Cardiac muscle cell (in vitro differentiated cells and primary cell): Measurements from ENCODE around the gene KCNAB2. TPM values are rescaled to one million over a fixed set of nuclear protein-coding genes. Genes with fewer than 3 reads are reported as not detected.

ENCODE experiments used
- DNase-seq, 2 donors: peaks; one replicate each; pipeline versions ENCODE4 v3.0.0 to v3.0.0-alpha.2; 2010 to 2017; ENCODE audit warnings: low read depth in 1 of 2, low spot score in 1 of 2
- H3K27ac ChIP-seq: fragments of 200-600 bp; sonication (generic); 2 replicates; pipeline ENCODE4 v1.5.1; 2016
- H3K27me3 ChIP-seq: fragments of 200-600 bp; sonication (generic); 2 replicates; pipeline ENCODE4 v1.6.0; 2016; ENCODE audit warnings: control low read depth
- H3K36me3 ChIP-seq: fragments of 200-600 bp; sonication (generic); 2 replicates; pipeline ENCODE4 v1.5.1; 2016; ENCODE audit warnings: control low read depth
- H3K4me1 ChIP-seq: fragments of 200-600 bp; sonication (generic); 2 replicates; pipeline ENCODE4 v1.8.1; 2017; ENCODE audit warnings: low read depth, mild to moderate bottlenecking, mixed run types
- H3K4me3 ChIP-seq: fragments of 200-600 bp; sonication (generic); 2 replicates; pipeline ENCODE4 v1.5.1; 2016; ENCODE audit warnings: mild to moderate bottlenecking
- H3K9me3 ChIP-seq: fragments of 200-600 bp; sonication (generic); 2 replicates; pipeline ENCODE4 v1.5.1; 2017; ENCODE audit warnings: low read depth, mild to moderate bottlenecking, control low read depth
- CTCF ChIP-seq: IDR thresholded peaks from 2 replicates; pipeline ENCODE4 v1.5.1; 2012; ENCODE audit warnings: low read depth, mild to moderate bottlenecking, low read length
- polyA plus RNA-seq: library from polyadenylated mRNA; unstranded; fragments of >200 nt; fragmentation: Nextera tagmentation; extraction: Ambion mirVana; gene quantifications from 2 replicates; pipeline ENCODE4 v1.2.1, GENCODE V29; 2016
- total RNA-seq: library from RNA; depleted of rRNA; stranded (reverse); fragments of >200 nt; gene quantifications from 2 replicates; pipeline ENCODE4 v1.2.3, GENCODE V29; 2016

The KCNAB2 gene
- total and polyA plus RNA-seq, 2 experiments from 2014 or later = 5.5 to 10.8 TPM

DNA sequence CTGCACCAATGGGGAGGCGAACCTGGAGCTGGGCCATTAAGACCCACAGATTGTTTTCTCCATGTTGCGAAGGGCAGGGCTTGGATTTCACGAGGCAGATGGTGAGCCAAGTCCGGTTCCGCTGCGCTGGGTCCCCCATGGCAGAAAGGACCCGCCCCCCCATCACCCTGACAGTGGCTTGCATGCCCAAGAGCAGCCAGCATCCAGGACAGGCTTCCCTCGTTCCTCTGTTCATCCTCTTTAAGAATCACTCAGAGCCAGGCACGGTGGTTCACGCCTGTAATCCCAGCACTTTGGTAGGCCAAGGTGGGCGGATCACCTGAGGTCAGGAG is 37.6 kb upstream of the KCNAB2 start:
- Histone ChIP-seq H3K36me3 (no peaks in the 10 kb centered on the region), H3K27ac (no peak overlapping the region)
- TF ChIP-seq CTCF = no peak

GRCh38 chr1:6008696-6009095 is 37.0 kb upstream of the KCNAB2 start:
- no peak for DNase-seq
- H3K36me3 ChIP-seq = no peaks in the 10 kb centered on the region
- H3K9me3 ChIP-seq = no peaks in the 10 kb centered on the region
- no peak for TF ChIP-seq CTCF
- H3K4me3 ChIP-seq = no peak overlapping the region
- no peak overlapping the region for H3K27ac ChIP-seq
- no peaks in the 10 kb centered on the region for H3K27me3 ChIP-seq
- H3K4me1 ChIP-seq = peaks cover 5% of the 10 kb centered on the region

More for the DNA sequence above, 37.6 kb upstream of the KCNAB2 start:
- no peak for DNase-seq
- H3K27me3 ChIP-seq = no peaks in the 10 kb centered on the region
- no peaks in the 10 kb centered on the region for H3K9me3 ChIP-seq
- H3K4me1 ChIP-seq = peaks cover 7% of the 10 kb centered on the region
- H3K4me3 ChIP-seq = no peak overlapping the region

DNA sequence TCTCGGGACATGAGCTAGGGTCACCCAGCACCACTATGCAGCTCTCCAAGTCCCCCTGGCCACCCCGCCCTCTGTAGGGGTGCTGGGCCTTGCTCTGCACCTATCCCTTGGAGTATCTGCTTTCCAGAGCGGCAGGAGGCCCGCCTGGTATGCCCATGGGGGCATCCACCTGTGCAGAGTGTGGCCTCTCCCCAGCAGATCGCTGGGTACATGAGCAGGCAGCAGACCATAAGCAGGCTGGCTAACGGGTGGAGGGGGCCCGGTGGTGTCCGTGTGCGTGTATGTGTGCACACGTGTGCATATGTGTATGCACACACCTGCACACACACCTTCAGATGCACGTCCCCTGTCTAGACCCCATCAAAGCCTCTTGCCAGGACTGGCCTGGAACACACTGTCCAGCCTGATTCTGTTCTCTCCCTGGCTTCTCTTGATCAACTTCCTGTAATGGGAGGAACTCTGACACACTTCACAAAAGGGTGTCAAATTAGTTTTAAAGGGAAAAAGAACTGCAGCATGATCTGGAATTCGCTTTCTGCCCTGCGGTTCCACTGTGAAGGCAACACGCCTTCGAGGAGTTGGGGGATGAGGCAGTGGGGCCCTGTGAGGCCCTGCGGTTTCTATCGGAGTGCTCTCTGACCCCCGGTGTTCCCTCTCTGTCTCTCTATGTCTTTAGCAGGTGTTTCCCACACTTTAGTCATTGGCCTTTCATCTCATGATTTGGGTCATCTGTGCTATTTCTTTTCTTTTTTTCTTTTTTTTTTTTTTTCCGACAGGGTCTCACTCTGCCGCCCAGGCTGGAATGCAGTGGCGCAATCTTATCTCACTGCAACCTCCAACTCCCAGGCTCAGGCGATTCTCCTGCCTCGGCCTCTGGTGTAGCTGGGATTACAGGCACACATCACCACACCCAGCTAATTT is 36.3 kb upstream of the KCNAB2 start:
- no peaks in the 10 kb centered on the region for H3K9me3 ChIP-seq
- no peaks in the 10 kb centered on the region for H3K27me3 ChIP-seq
- no peaks in the 10 kb centered on the region for H3K36me3 ChIP-seq
- H3K4me1 ChIP-seq = peaks cover 5% of the 10 kb centered on the region
- DNase-seq = peak in 1 of 2 donors; percentile 54
- no peak overlapping the region for H3K4me3 ChIP-seq
- H3K27ac ChIP-seq = no peak overlapping the region
- no peak for TF ChIP-seq CTCF

GRCh38 chr1:6010554-6010953 is 35.1 kb upstream of the KCNAB2 start:
- no peak overlapping the region for H3K4me3 ChIP-seq
- H3K27ac ChIP-seq = no peak overlapping the region
- peaks cover 5% of the 10 kb centered on the region for H3K4me1 ChIP-seq
- no peaks in the 10 kb centered on the region for H3K9me3 ChIP-seq
- no peaks in the 10 kb centered on the region for H3K27me3 ChIP-seq
- no peaks in the 10 kb centered on the region for H3K36me3 ChIP-seq
- DNase-seq = no peak
- no peak for TF ChIP-seq CTCF

DNA sequence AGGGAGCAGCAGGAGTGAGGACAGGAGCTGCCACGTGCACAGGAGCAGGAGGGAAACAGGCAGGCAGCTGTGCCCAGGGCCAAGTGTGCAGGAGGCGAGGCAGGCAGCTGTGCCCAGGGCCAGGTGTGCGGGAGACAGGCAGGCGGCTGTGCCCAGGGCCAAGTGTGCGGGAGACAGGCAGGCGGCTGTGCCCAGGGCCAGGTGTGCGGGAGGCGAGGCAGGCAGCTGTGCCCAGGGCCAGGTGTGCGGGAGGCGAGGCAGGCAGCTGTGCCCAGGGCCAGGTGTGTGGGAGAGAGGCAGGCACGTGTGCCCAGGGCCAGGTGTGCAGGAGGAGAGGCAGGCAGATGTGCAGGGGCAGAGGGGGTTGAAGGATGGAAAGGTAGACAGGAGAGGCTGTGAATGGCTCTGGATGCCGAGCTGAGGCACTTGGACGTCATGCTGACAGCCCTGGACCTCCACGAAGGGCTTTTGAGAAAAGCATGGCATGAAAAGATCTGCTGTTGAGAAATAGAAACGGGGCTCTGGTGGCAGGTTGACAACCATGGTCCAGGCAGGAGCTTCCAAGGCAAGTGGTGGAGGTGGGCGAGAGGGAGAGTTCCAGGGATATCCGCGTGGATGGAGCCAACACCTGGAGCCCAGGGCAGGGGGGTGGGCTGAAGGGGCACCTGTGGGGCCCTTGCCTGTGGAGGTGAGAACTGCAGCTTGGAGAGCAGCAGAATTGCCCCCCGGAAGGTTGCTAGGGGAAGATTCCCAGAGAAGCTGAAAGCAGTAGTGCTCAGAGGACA is 34.3 kb upstream of the KCNAB2 start:
- no peak for TF ChIP-seq CTCF
- Histone ChIP-seq H3K4me3 (no peak overlapping the region), H3K36me3 (no peaks in the 10 kb centered on the region), H3K9me3 (no peaks in the 10 kb centered on the region), H3K27me3 (no peaks in the 10 kb centered on the region), H3K27ac (no peak overlapping the region), H3K4me1 (peaks cover 5% of the 10 kb centered on the region)
- DNase-seq = no peak
